COLO668 (cell line): Measurements from ENCODE around the gene NPLOC4.

Source experiments
- DNase-seq: peaks from one replicate; lab custom pipeline; 2025; ENCODE audit not compliant: unreplicated experiment; lab: John Stamatoyannopoulos, UW

The NPLOC4 gene

DNA sequence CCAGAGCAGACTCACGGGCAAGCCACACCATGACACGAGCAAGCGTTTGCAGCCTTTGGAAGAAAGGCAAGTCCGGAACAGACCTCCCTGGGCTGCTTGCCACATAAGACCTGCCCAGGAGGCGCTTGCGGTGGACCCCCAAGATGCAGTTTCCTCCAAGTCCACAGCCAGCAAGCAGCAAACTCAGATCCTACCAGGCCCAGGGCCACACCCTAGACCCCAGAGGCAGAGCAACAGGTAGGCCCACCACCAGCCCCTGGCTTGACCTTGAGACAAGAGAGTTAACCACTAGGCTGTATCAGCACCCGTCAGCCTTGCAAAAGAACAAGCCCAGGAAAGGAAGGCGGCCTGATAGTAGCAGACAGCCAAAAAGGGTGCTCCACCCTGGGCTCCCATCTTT is 87.1 kb downstream of the NPLOC4 start:
- no peak for DNase-seq

DNA sequence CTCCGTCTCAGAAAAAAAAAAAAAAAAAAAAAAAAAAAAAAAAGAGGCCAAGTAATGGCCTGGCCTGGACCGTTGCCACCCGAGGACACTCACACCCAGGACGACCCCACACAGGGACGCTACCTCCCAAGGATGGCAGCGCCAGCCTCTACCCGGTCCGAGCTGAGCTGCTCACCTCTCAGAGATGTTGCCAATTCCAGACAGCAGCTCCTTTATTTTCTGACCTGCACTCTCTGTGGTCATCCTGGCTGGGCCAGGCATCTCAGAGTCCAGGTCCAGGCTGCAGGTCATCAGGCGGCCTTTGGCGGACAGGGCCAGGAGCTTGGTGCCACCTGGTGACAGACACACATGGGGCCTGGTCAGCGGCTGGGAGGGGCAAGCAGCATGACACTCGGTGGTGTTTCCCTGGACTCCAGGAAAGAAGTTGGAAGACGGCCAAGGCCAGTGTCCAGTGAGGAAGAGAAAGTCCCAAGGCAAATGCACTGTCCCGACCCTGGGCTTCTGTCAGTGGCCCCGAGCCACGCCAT is 87.8 kb downstream of the NPLOC4 start:
- no peak for DNase-seq

DNA sequence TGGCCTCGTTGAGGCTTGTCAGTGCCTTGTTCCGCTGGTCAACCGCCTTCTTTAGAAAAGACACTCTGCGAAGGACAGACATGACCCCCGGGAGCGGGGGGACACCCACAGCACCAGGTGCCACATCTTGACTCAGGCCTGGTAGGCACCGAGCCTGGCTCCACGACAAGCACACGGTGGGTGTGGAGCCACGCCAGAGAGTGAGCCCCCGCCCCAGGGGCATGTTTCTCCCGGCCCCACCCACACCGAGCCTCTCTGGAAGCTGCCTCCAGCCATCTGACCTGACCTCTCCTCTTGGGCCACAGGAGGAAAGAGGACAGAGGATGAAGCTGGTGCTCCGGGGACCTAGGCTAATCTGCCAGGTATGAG is 89.3 kb downstream of the NPLOC4 start:
- DNase-seq: no peak

DNA sequence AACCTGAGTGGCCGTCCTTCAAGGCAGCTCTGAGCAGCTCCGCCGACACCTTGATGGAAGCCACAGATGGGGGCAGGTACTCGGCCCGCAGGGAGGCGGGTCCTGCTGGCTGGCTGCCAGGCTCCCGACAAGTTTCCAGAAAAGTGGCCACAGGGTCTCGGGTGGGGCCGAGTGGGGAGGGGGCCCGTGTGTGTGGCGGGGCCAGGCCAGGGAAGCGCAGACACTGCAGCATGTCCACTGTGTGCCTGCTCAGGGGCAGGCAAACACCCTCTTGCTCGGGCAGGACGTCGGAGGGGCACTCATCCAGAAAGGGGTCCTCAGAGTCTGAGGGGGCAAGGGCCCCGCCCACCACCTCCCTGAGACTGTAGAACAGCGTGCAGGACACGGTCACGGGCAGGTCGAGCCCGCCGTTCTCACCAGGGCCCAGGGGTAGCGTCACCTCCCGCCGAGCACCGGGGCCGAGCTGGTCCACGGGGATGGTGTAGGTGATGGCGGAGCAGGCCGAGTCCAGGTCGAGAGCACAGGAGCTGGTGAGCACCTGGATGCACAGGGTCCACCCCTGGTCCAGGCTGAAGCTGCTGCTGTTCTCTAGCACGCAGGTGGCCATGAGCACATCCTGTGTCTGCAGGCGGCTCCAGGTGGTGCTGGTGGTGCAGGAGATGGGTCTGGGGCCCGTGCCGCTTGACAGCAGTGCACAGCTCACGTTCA is 89.9 kb downstream of the NPLOC4 start:
- no peak for DNase-seq

DNA sequence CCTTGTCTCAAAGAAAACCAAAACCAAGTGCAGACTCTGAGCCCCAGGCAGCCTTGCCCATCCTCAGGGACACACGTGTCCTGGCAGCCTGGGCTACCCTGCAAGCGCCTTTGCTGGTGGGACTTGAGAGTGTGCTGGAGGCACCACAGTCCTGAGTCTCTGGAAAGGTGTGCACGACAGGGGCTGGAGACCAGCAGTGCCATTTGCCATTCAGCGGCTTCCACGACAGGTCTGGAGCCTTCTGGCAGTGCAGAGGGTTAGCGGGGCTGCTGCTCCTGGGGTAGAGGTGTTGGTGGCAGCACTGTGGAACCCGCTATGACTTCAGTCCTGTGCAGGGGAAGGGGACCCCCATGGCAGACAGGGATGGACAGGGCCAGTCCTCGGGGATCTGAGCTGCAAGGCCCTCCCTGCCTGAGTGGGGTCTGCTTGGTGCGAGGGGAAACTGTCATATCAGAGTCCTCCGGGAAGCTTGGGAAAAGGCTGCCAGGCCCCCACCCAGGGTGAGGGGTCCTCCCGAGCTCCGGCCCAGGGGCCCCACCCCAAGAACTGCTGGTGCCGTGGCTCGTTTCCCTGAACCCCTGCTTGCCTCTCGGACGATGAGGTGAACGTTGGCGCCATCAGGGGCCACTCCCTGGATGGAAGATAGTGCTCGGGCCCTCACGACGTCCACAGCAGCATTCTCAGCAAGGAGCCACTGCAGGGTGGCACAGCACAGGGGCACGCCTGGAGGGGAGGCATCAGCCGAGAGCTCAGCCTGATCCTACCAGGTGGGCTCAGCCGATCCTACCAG is 91.6 kb downstream of the NPLOC4 start:
- no peak for DNase-seq

DNA sequence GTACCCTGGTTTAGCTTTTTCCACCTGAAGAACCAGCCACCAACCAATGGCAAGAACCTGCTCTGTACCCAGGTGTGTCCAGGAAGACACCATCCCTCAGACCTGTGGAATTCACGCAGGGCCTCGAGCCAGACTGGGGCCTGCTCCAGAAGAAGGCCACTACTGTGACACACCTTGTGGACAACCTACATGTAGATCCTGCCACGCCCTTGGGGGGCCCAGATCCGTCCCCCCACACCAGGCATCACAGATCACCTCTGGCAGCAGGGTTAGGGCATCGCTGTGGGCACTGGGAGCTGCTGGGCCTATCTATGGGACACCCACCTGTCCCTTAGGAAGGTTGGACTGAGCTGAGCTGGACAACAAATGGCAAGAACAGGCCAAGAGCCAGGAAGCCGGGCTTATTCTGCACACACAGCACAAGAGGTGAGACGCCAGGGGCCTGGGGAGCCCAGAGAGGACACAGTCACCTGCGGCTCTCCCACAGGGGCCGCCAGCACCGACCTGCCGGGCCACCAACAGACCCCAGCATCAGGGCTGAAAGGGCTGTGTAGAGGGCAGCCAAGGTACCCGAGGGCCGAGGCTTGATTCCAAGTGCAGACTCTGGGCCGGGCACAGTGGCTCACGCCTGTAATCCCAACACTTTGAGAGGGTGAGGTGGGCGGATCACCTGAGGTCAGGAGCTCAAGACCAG is 92.5 kb downstream of the NPLOC4 start:
- no peak for DNase-seq

DNA sequence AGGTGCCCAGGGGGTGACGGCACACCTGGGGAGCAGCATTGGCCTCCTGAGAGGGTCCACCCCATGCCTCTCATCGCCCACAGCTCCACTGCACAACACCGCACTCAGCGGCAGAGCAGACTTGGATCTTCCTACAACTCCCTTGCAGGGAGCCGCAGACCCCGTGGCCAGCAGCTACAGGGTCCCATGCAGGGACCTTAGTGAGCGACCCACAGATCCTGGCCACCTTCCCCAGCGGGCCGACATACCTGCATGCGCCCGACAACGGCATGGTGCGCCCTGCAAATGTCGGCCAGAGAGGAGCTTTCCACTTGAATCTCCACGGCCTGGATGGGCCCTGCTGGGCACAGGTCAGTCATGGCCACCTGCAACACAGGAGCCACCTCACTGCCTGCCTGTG is 93.2 kb downstream of the NPLOC4 start:
- DNase-seq: no peak

DNA sequence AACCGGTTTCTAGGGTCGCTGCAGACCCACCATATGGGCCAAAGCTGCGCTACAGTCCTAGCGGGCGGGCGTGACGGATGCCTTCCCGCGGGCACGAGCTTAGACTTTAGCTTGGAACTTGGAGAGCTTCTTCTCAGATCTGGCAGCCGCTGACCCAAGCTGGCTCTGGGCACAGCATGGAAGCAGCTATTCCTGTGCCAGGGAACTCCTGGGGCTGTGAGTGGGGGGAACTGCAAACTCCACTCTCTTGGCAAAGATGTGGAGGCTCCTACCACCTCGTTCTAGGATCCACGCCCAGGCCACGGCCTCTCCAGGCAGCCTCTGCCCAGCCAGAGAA is 93.6 kb downstream of the NPLOC4 start:
- no peak for DNase-seq

DNA sequence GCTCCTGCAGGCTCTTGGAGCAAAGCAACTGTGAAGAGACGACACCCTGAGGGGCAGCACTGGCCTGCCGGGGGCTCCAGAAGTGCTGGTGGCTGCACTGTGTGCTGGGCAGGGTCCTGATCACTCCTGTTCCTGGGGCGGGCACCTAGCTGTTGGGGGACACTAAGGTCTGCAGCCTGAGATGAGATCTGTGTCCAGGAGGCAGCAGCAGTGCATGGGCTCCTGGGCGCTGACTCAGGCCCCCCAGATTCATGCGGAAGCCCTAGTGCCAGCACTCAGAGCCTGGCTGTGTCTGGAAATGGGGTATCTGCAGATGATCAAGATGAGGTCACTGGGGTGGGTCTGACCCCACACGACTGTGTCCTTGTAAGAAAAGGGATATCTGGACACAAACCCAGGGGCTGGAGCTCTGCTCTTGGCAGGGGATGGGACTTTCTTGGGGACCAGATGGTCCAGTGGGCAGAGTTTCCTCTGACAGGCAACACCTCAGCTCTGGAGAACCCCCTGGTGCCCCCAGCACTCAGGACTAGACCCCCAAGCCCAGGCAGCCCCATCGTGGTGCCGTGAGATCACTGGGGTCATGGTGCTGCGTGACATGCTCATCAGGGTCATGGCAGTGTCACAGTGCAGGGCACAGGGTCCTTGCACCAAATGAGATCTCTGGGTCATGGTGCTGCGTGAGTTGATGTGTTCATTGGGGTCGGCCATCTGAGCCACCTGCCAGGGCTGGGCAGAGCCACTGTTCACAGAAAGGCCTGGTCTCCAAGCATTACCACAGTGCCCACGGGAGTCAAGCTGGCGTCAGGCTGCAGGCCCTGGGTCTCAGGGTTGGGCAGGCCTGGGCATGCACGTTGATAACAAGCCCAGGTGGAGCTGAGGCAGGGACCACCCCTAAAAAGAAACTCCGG is 94.2 kb downstream of the NPLOC4 start:
- DNase-seq: no peak

DNA sequence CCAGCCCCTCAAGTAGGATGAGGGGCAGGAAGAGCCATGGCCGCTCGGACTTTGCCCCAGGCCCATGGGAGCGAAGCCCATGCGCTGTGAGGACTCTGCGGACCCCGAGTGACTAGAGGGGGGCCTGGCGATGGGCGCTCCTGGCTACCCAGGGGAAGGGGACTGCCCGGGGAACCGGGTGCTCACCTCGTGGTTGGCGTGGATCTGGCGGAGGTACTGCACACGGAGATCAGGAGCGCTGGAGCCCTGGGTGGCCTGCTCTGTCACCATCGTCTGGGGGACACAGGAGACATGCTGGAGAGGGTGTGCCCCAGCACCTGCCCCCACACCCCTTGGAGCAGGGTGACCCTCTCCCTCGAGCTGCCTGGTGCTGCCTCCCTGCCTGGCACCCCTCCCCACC is 95.8 kb downstream of the NPLOC4 start:
- DNase-seq: no peak

DNA sequence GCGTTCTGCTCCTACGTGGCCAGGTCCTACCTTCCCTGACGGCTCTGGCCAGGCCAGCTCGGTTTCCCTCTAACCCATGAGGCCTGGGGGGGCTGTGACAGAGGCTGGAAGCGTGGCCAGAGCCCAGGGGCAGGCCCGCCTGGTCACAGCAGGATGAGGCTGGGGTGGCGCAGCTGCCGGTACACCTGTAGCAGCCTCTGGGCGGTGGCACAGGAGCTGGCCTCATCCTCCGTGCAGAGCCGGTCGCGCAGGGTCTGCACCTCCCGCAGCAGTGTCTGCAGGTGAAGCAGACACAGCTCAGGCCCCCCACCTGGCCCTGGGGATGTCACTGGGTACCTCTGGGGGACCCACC is 96.3 kb downstream of the NPLOC4 start:
- DNase-seq: no peak

DNA sequence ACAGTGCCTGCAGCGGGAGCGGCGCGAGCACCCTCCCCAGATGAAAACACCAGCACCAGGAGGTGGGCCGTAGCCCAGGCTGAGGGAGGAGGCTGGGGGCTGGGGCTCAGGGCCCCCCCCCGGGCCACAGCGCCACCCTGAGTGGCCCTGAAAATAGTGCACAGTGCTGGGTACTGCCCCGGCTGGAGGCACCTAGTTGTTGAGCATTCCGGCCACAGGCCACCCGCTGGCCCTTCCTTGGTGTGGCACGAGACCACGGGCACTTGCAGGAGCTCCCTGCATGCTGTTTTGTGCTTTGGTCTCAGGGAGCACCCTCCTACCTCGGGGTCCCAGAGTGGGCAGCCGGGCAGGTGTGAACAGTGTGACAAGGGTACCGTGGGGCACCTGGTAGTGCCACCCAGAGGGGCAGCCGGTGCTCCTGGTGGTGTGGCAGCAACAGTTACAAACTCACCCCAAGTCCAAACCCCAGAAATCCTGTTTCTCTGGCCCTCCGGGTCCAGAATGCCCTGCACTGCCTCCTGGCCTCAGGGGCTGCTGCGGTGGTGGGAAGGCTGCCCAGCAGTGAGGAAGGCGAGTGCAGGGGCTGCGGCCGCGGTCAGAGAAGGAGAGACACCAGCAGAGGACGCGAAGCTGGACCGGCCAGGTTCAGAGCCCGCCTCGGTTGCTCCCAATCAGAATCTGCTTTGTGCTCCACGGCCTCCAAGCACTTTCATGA is 96.8 kb downstream of the NPLOC4 start:
- DNase-seq: no peak

DNA sequence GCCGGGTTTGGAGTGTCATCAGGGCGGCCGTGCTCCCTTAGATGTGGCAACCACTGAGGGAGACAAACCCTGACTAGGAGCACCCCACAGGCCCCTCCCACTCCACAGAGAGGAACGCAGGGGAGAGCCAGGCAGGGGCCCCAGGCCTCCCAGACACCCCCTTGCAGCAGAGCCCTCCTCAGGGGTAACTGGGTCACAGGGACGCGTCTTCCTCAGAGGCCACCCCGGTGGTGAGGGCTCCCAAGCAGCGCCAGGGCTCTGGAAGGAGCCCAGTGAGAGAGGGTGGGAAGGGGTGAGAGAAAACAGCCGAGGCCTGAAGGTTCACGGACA is 97.4 kb downstream of the NPLOC4 start:
- no peak for DNase-seq

DNA sequence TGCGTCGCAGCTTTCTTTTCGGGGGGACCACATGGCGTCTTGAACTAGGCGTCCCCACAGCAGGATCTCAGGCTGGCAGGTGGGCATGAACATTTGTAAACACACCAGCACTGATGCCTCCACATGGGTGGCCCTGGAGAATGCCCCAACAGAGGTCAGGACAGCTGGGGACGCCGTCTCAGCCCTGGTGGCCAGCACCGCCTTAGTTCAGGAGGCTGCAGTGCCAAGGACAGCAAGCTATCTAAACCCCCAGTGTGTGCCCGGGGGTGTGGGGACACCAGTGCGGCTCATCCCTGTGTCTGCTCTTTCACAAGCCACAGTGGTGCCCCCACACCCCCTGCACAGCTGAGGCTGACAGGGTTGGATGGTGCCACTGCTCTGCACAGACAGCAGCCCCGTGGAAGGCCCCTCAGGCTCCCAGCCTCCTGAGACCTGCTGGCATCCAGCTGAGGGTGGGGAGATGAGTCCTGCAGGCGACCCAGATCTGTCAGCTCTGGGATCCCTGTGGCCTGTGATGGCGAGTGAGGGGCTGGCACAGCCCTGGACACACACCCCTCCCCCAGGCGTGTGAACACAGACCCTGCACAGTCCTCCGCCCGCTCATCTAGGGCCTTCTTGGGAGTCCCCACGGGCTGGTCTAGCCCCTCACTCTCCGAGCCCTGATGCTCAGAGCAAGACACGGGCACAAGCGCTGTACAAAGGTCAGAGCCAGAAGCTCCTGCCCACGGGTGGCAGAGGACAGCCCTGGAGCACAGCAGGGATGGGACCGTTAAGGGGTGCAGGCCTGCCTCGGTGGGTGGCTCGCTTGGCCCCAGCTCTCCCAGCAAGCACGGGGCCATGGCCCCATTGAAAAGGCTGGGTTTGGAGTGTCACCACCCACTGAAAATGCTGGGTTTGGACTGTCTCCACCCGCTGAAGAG is 98.0 kb downstream of the NPLOC4 start:
- no peak for DNase-seq

DNA sequence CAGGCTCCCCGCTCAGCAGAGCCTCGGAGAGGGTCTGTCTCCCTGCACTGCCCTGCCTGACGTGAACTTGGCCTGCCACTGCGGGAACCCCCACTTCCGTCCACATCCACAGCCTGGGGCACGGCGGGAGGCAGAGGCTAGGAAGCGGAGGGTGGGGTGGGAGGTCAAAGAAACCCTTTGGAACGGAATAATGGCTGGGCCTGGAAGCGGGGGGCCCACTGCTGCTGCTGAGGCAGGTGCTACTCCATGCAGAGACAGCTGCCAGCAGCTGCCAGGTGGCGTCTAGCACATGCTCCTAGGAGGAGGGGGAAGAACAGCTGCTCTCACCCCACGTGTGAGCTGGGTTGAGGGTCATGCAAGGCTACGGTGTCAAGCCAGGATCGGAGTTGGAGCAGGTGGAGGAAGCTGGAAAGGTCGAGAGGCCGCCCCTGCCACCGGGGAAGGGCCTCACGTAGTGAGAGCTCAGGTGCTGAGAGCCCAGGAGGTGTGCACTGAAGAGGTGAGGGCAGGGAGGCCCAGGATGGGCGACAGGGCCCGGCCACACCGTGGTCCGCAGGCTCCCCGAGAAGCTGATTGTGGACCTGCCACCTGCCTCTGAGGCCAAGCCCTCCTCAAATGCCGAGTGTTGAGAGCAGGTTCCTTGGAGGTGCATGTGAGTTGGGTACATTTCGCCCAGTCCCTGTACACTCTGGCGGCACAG is 98.9 kb downstream of the NPLOC4 start:
- DNase-seq: peak; percentile 85

DNA sequence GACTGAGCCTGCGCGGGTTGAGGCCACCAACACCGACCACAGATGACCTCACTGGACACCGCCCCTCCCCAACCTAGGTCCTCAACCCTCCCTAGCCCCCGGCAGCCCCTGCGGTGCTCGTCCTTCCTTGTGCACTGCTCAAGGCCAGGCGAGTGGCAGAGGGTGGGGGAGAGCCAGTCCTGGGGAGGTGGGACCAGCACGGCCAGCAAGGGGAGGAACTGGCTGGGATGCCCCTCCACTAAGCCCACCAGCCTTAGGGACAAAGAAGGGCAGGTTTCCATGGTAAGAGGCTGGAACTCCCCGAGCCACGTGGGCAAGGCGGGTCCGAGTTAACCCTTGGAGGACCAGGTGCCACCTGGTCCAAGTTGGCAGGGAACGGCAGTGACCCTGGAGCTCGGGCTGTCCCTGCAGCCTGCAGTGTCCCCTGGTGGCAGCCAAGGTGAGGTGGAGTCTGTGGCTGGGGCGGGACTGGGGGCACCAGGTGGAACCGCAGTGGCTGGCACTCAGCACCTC is 99.5 kb downstream of the NPLOC4 start:
- DNase-seq: peak; percentile 86

DNA sequence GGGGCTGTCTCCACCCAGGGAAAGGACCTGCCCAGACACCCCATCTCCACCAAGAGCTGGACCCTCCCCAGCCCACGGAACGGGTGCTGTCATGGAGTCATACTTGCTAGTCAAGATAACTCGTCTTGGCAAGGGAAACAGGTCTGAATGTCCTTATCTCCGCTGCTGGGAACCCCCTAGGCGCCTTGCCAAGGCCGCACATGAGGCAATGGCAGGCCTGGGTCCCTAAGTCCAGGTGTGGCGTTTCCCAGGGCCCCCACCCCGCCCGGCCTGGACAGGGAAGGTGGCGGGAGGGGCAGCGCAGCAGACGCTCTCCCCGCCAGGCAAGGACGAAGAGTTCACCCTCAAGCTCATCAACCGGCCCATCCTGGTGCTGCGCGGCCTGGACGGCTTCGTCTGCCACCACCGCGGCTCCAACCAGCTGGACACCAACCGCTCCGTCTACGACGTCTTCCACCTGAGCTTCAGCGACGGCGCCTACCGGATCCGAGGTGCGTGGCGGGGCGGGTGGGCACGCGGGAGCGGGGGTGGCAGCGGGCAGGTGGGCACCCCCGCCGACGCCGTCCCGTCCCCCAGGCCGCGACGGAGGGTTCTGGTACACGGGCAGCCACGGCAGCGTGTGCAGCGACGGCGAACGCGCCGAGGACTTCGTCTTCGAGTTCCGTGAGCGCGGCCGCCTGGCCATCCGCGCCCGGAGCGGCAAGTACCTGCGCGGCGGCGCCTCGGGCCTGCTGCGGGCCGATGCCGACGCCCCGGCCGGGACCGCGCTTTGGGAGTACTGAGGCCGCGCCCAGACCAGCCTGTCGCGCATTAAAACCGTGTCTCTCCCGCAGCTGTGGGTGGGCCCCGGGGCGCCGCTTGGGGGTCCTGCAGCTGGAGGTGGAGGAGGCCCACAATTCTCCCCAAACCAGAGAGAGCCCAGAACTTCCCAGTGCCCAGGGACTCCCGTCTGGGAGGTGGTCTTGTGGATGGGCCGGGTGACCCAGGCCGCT is 100.3 kb downstream of the NPLOC4 start:
- no peak for DNase-seq
